Lower lobe of right lung (tissue), 2 donors: ENCODE measurements around the gene RIMS1. TPM values are rescaled to one million over a fixed set of nuclear protein-coding genes. Genes with fewer than 3 reads are reported as not detected.

Experiments used
- ATAC-seq, 2 donors: fragments of 200-7000 bp; cut with Tn5 transposase; one replicate each; pipeline ENCODE4 v1.9.1; 2020 to 2022; ENCODE audit warnings: mild to moderate bottlenecking in 2 of 2, moderate library complexity in 2 of 2
- DNase-seq: peaks from one replicate; pipeline ENCODE4 v3.0.0-alpha.2; 2020
- H3K27ac ChIP-seq: fragments of 200-600 bp; one replicate; pipeline ENCODE4 v1.8.0; 2022
- H3K27me3 ChIP-seq: fragments of 200-600 bp; one replicate; pipeline ENCODE4 v1.8.0; 2022; ENCODE audit warnings: low read depth
- H3K36me3 ChIP-seq: fragments of 200-600 bp; one replicate; pipeline ENCODE4 v1.8.0; 2022; ENCODE audit warnings: mild to moderate bottlenecking
- H3K4me1 ChIP-seq: fragments of 200-600 bp; one replicate; pipeline ENCODE4 v1.8.0; 2022
- H3K4me3 ChIP-seq: fragments of 200-600 bp; one replicate; pipeline ENCODE4 v1.8.0; 2022; ENCODE audit warnings: mild to moderate bottlenecking
- H3K9me3 ChIP-seq: fragments of 200-600 bp; one replicate; pipeline ENCODE4 v1.8.0; 2022
- intact Hi-C: fragments of 100-400 bp; cut with DNase I; formaldehyde crosslinking; loops from one replicate; pipeline ENCODE4 v1.11.0; 2022
- total RNA-seq: library from RNA; stranded (reverse); fragmentation: NEBNext Ultra II Directional; extraction: Animal tissue kit (Norgen Biotek cat#: 25700); gene quantifications from one replicate; pipeline ENCODE4 v1.2.1, GENCODE V29; 2021
- TF ChIP-seq, protein P1 (sequence below): fragments of 200-600 bp; IDR thresholded peaks from one replicate; pipeline ENCODE4 v1.8.0; 2022; ENCODE audit warnings: antibody characterized with exemption, mild to moderate bottlenecking
- donor health status: DM: no; HTN: yes; CAD: no; lungs with severe emphysema.

Gene RIMS1
- total RNA-seq, 1 donor from 2014 or later, result 3.8 TPM

DNA sequence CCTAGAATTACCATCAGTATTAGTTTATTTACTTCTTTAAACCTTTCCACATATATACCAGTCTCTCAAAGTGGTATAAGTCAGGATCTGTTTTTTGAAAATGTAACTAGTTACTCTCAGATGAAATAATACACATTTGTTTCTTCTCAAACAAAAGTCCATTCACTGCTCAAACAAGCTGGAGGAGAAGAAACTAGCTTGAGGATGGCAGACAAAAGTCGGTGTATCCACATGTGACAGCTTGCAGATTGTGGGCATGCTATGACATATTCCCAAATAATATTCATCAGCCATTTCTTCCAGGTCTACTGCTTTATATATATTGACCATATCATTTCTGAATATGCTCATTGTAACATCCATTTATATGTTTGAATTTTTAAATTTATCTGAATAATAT, 538.1 kb downstream of the RIMS1 start:
- Histone ChIP-seq H3K9me3 (no peaks in the 10 kb centered on the region), H3K36me3 (no peaks in the 10 kb centered on the region), H3K4me1 (no peaks in the 10 kb centered on the region), H3K27me3 (no peaks in the 10 kb centered on the region), H3K27ac (no peak overlapping the region), H3K4me3 (no peak overlapping the region)
- TF ChIP-seq, protein P1, sequence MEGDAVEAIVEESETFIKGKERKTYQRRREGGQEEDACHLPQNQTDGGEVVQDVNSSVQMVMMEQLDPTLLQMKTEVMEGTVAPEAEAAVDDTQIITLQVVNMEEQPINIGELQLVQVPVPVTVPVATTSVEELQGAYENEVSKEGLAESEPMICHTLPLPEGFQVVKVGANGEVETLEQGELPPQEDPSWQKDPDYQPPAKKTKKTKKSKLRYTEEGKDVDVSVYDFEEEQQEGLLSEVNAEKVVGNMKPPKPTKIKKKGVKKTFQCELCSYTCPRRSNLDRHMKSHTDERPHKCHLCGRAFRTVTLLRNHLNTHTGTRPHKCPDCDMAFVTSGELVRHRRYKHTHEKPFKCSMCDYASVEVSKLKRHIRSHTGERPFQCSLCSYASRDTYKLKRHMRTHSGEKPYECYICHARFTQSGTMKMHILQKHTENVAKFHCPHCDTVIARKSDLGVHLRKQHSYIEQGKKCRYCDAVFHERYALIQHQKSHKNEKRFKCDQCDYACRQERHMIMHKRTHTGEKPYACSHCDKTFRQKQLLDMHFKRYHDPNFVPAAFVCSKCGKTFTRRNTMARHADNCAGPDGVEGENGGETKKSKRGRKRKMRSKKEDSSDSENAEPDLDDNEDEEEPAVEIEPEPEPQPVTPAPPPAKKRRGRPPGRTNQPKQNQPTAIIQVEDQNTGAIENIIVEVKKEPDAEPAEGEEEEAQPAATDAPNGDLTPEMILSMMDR, result no peak
- intact Hi-C loops, result no loop called here
- ATAC-seq, result no peak
- no peak for DNase-seq

DNA sequence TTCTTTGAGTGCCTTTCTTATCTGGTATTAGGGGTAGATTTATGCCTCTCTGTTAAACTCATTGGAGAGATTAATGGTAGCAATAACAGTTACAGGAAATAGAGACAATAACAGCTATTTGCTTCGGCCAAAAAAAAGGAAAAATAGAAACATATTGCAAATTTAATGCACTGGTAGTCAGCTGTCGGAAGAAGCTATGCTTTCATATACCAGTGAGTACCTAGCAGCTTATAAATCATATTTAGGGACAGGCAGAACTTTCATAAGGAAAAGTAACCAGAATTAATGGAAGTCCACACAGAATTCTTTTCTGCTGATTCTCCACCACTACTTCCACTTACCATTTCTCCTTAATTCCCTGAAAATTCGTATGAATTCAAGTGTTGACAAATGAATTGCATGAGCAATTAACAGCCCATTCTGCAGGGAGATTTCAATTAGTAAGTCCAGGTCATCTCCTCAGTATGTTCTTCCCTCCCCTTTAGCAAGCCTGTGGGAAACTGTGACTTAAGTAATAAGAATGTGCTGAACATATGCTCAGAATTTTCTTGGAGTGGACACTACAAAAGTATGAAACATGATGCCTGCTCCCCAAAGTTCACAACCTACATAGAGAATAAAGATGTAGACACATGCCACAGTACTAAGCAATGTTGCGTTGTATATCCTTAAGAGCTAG, 538.8 kb downstream of the RIMS1 start:
- Histone ChIP-seq H3K4me1 (no peaks in the 10 kb centered on the region), H3K9me3 (no peaks in the 10 kb centered on the region), H3K4me3 (no peak overlapping the region), H3K27ac (no peak overlapping the region), H3K36me3 (no peaks in the 10 kb centered on the region), H3K27me3 (no peaks in the 10 kb centered on the region)
- TF ChIP-seq, protein P1, result no peak
- ATAC-seq (no peak), DNase-seq (no peak)
- intact Hi-C loops, result no loop called here

DNA sequence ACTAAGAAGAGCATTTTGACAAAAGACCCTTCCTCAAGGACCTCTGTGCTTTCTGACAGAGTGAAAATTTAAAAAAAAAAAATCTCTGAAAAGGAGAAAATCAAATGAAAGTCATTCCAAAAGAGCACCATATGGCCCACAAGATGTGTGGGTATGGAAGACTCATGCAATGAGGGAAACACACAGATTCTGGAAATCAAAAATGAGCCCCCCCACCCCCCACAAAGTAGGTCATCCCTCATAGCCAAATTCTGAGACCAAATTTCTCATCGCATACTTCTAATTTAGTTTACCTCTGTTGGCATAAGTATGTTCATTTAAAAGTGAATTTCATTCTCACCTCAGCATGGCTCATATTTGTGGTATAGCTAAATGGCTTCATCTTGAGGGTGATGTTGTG, 554.3 kb downstream of the RIMS1 start:
- TF ChIP-seq, protein P1, result no peak
- Histone ChIP-seq H3K9me3 (no peaks in the 10 kb centered on the region), H3K27ac (no peak overlapping the region), H3K27me3 (peaks cover 4% of the 10 kb centered on the region), H3K4me3 (no peak overlapping the region), H3K4me1 (no peaks in the 10 kb centered on the region), H3K36me3 (no peaks in the 10 kb centered on the region)
- intact Hi-C loops, result no loop called here
- no peak for ATAC-seq
- no peak for DNase-seq

DNA sequence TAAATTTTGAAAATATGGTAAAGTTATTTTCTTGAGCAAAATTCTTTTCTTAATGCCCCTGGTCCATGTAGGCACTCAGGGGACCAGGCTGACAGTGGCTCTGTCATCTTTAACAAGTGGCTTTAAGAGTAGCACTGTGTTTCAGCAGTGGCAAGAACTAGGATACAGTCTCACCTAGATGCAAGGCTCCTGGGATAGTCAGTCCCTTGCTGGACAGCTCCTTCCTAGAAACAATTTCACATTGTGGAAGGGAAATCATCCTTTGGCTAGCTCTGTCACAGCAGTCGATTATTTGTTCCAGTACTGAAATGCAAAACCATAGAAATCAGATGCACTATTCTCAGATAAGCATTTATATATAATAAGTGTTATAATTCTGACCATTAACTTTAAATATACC, 560.1 kb downstream of the RIMS1 start:
- Histone ChIP-seq H3K36me3 (no peaks in the 10 kb centered on the region), H3K4me3 (no peak overlapping the region), H3K27ac (no peak overlapping the region), H3K4me1 (no peaks in the 10 kb centered on the region), H3K9me3 (no peaks in the 10 kb centered on the region), H3K27me3 (peaks cover 4% of the 10 kb centered on the region)
- DNase-seq (no peak), ATAC-seq (no peak)
- intact Hi-C loops, result no loop called here
- TF ChIP-seq, protein P1, result no peak
